ENCODE results near the gene PLXNB3. TPM values are rescaled to one million over a fixed set of nuclear protein-coding genes. Genes with fewer than 3 reads are reported as not detected.

Gene PLXNB3
- total and polyA plus RNA-seq, 7 experiments from 2014 or later = 0.45 to 1.6 (median 0.68) TPM; not detected in 4

GRCh38 chrX:153773218-153773611, 9.2 kb downstream of the PLXNB3 start:
- POLR2A ChIA-PET = no interaction called here
- Mint-ChIP-seq H3K27ac (no peak overlapping the region), H3K36me3 (no peaks in the 10 kb centered on the region), H3K4me3 (no peak overlapping the region), H3K27me3 (no peaks in the 10 kb centered on the region), H3K9me3 (no peaks in the 10 kb centered on the region), H3K4me1 (peaks cover 0 to 2% (median 0%) of the 10 kb centered on the region in 7 donors)
- no peak for ATAC-seq
- CTCF ChIA-PET = no interaction called here
- H3K27ac ChIP-seq (ENCODE audit: low read depth, low read length) = no peak overlapping the region
- no peaks in the 10 kb centered on the region for H3K9me3 ChIP-seq (ENCODE audit: control insufficient read depth in 2 of 3, low read length in 3 of 3)
- H3K36me3 ChIP-seq (ENCODE audit: control insufficient read depth in 2 of 3, insufficient read depth in 3 of 3, low read length in 3 of 3) = no peaks in the 10 kb centered on the region
- no peak for DNase-seq
- intact Hi-C loops (cut with micrococcal nuclease) = no loop called here
- H3K4me1 ChIP-seq (ENCODE audit: control insufficient read depth in 2 of 2, insufficient read depth in 2 of 2, low read length in 2 of 2) = no peaks in the 10 kb centered on the region
- no peak overlapping the region for H3K4me3 ChIP-seq (ENCODE audit: low read length)
- no peaks in the 10 kb centered on the region for H3K27me3 ChIP-seq (ENCODE audit: control insufficient read depth in 2 of 2, insufficient read depth in 2 of 2, low read length in 2 of 2)

GRCh38 chrX:153773741-153774575, 9.9 kb downstream of the PLXNB3 start:
- Mint-ChIP-seq H3K9me3 (no peaks in the 10 kb centered on the region), H3K27ac (no peak overlapping the region), H3K27me3 (no peaks in the 10 kb centered on the region), H3K36me3 (no peaks in the 10 kb centered on the region), H3K4me1 (no peaks in the 10 kb centered on the region), H3K4me3 (no peak overlapping the region)
- H3K27ac ChIP-seq (ENCODE audit: low read depth, low read length) = no peak overlapping the region
- no peaks in the 10 kb centered on the region for H3K4me1 ChIP-seq (ENCODE audit: control insufficient read depth in 2 of 2, insufficient read depth in 2 of 2, low read length in 2 of 2)
- intact Hi-C loops (cut with micrococcal nuclease) = no loop called here
- ATAC-seq = no peak
- CTCF ChIA-PET = no interaction called here
- no peaks in the 10 kb centered on the region for H3K36me3 ChIP-seq (ENCODE audit: control insufficient read depth in 2 of 3, insufficient read depth in 3 of 3, low read length in 3 of 3)
- no peaks in the 10 kb centered on the region for H3K27me3 ChIP-seq (ENCODE audit: control insufficient read depth in 2 of 2, insufficient read depth in 2 of 2, low read length in 2 of 2)
- H3K9me3 ChIP-seq (ENCODE audit: control insufficient read depth in 2 of 3, low read length in 3 of 3) = no peaks in the 10 kb centered on the region
- POLR2A ChIA-PET = no interaction called here
- no peak overlapping the region for H3K4me3 ChIP-seq (ENCODE audit: low read length)
- no peak for DNase-seq

- intact Hi-C loops (cut with micrococcal nuclease) = no loop called here
- no peak for DNase-seq
- Histone ChIP-seq H3K4me1 (ENCODE audit: control insufficient read depth in 2 of 2, insufficient read depth in 2 of 2, low read length in 2 of 2) (no peaks in the 10 kb centered on the region), H3K27me3 (ENCODE audit: control insufficient read depth in 2 of 2, insufficient read depth in 2 of 2, low read length in 2 of 2) (no peaks in the 10 kb centered on the region), H3K36me3 (ENCODE audit: control insufficient read depth in 2 of 3, insufficient read depth in 3 of 3, low read length in 3 of 3) (no peaks in the 10 kb centered on the region), H3K9me3 (ENCODE audit: control insufficient read depth in 2 of 3, low read length in 3 of 3) (no peaks in the 10 kb centered on the region), H3K4me3 (ENCODE audit: low read length) (no peak overlapping the region), H3K27ac (ENCODE audit: low read depth, low read length) (no peak overlapping the region)
- Mint-ChIP-seq H3K27ac (no peak overlapping the region), H3K9me3 (no peaks in the 10 kb centered on the region), H3K4me1 (no peaks in the 10 kb centered on the region), H3K36me3 (no peaks in the 10 kb centered on the region), H3K4me3 (no peak overlapping the region), H3K27me3 (peaks cover 0 to 2% (median 0%) of the 10 kb centered on the region in 5 donors)
- POLR2A ChIA-PET = no interaction called here
- CTCF ChIA-PET = no interaction called here
- ATAC-seq = no peak
Measured at GRCh38 chrX:153774576-153775292, 10.7 kb downstream of the PLXNB3 start.

GRCh38 chrX:153775293-153776119, 11.5 kb downstream of the PLXNB3 start:
- Mint-ChIP-seq H3K27me3 (peaks cover 0 to 10% (median 7%) of the 10 kb centered on the region in 5 donors), H3K4me3 (no peak overlapping the region), H3K36me3 (no peaks in the 10 kb centered on the region), H3K4me1 (peaks cover 0 to 7% (median 4%) of the 10 kb centered on the region in 7 donors), H3K27ac (no peak overlapping the region), H3K9me3 (no peaks in the 10 kb centered on the region)
- ATAC-seq (no peak), DNase-seq (no peak)
- Histone ChIP-seq H3K36me3 (ENCODE audit: control insufficient read depth in 2 of 3, insufficient read depth in 3 of 3, low read length in 3 of 3) (no peaks in the 10 kb centered on the region), H3K4me3 (ENCODE audit: low read length) (no peak overlapping the region), H3K4me1 (ENCODE audit: control insufficient read depth in 2 of 2, insufficient read depth in 2 of 2, low read length in 2 of 2) (no peaks in the 10 kb centered on the region), H3K27me3 (ENCODE audit: control insufficient read depth in 2 of 2, insufficient read depth in 2 of 2, low read length in 2 of 2) (no peaks in the 10 kb centered on the region), H3K9me3 (ENCODE audit: control insufficient read depth in 2 of 3, low read length in 3 of 3) (no peaks in the 10 kb centered on the region), H3K27ac (ENCODE audit: low read depth, low read length) (no peak overlapping the region)
- intact Hi-C loops (cut with micrococcal nuclease) = no loop called here
- POLR2A ChIA-PET = no interaction called here
- CTCF ChIA-PET = no interaction called here

GRCh38 chrX:153776120-153776599, 12.1 kb downstream of the PLXNB3 start:
- Histone ChIP-seq H3K9me3 (ENCODE audit: control insufficient read depth in 2 of 3, low read length in 3 of 3) (no peaks in the 10 kb centered on the region), H3K4me1 (ENCODE audit: control insufficient read depth in 2 of 2, insufficient read depth in 2 of 2, low read length in 2 of 2) (no peaks in the 10 kb centered on the region), H3K27me3 (ENCODE audit: control insufficient read depth in 2 of 2, insufficient read depth in 2 of 2, low read length in 2 of 2) (no peaks in the 10 kb centered on the region), H3K4me3 (ENCODE audit: low read length) (no peak overlapping the region), H3K27ac (ENCODE audit: low read depth, low read length) (no peak overlapping the region), H3K36me3 (ENCODE audit: control insufficient read depth in 2 of 3, insufficient read depth in 3 of 3, low read length in 3 of 3) (no peaks in the 10 kb centered on the region)
- Mint-ChIP-seq H3K4me3 (no peak overlapping the region), H3K4me1 (peaks cover 0 to 7% (median 4%) of the 10 kb centered on the region in 7 donors), H3K27ac (no peak overlapping the region), H3K36me3 (no peaks in the 10 kb centered on the region), H3K9me3 (no peaks in the 10 kb centered on the region), H3K27me3 (peaks cover 0 to 10% (median 7%) of the 10 kb centered on the region in 5 donors)
- CTCF ChIA-PET = no interaction called here
- intact Hi-C loops (cut with micrococcal nuclease) = no loop called here
- ATAC-seq (no peak), DNase-seq (no peak)
- POLR2A ChIA-PET = no interaction called here

GRCh38 chrX:153776611-153777045, 12.6 kb downstream of the PLXNB3 start:
- Histone ChIP-seq H3K4me3 (ENCODE audit: low read length) (no peak overlapping the region), H3K27ac (ENCODE audit: low read depth, low read length) (no peak overlapping the region), H3K4me1 (ENCODE audit: control insufficient read depth in 2 of 2, insufficient read depth in 2 of 2, low read length in 2 of 2) (no peaks in the 10 kb centered on the region), H3K9me3 (ENCODE audit: control insufficient read depth in 2 of 3, low read length in 3 of 3) (no peaks in the 10 kb centered on the region), H3K36me3 (ENCODE audit: control insufficient read depth in 2 of 3, insufficient read depth in 3 of 3, low read length in 3 of 3) (no peaks in the 10 kb centered on the region), H3K27me3 (ENCODE audit: control insufficient read depth in 2 of 2, insufficient read depth in 2 of 2, low read length in 2 of 2) (no peaks in the 10 kb centered on the region)
- no peak for ATAC-seq
- CTCF ChIA-PET = no interaction called here
- H3K4me3 Mint-ChIP-seq = no peak overlapping the region
- H3K36me3 Mint-ChIP-seq = no peaks in the 10 kb centered on the region
- no peak overlapping the region for H3K27ac Mint-ChIP-seq
- H3K4me1 Mint-ChIP-seq = peaks cover 0 to 7% (median 4%) of the 10 kb centered on the region in 7 donors
- POLR2A ChIA-PET = no interaction called here
- peaks cover 0 to 10% (median 7%) of the 10 kb centered on the region in 5 donors for H3K27me3 Mint-ChIP-seq
- intact Hi-C loops (cut with micrococcal nuclease) = no loop called here
- DNase-seq = no peak
- H3K9me3 Mint-ChIP-seq = no peaks in the 10 kb centered on the region

Data from naive thymus-derived CD4-positive, alpha-beta T cell (primary cell).